Smooth muscle cell (in vitro differentiated cells): ENCODE measurements around the gene RBM4B. TPM values are rescaled to one million over a fixed set of nuclear protein-coding genes. Genes with fewer than 3 reads are reported as not detected.

Experiments used
- DNase-seq: peaks from one replicate; lab custom pipeline; 2025; ENCODE audit not compliant: unreplicated experiment; lab: John Stamatoyannopoulos, UW
- H2AFZ ChIP-seq: fragments of 200-600 bp; sonication (generic); 2 replicates; pipeline ENCODE4 v1.6.0; 2016; ENCODE audit warnings: antibody characterized with exemption, low read depth, mild to moderate bottlenecking
- H3F3A ChIP-seq: fragments of 200-600 bp; sonication (generic); 2 replicates; pipeline ENCODE4 v1.6.0; 2017; ENCODE audit warnings: antibody characterized with exemption, low read depth
- H3K27ac ChIP-seq: fragments of 200-600 bp; sonication (generic); 2 replicates; pipeline ENCODE4 v1.5.1; 2016; ENCODE audit warnings: low read depth, mild to moderate bottlenecking
- H3K27me3 ChIP-seq: fragments of 200-600 bp; sonication (generic); 2 replicates; pipeline ENCODE4 v1.6.1; 2016; ENCODE audit warnings: low read depth, mild to moderate bottlenecking
- H3K36me3 ChIP-seq: fragments of 200-600 bp; sonication (generic); 2 replicates; pipeline ENCODE4 v1.5.1; 2016; ENCODE audit warnings: low read depth
- H3K4me1 ChIP-seq: fragments of 200-600 bp; sonication (generic); 2 replicates; pipeline ENCODE4 v1.5.1; 2016; ENCODE audit warnings: low read depth
- H3K4me2 ChIP-seq: fragments of 200-600 bp; sonication (generic); 2 replicates; pipeline ENCODE4 v1.6.0; 2016; ENCODE audit warnings: mild to moderate bottlenecking
- H3K4me3 ChIP-seq: fragments of 200-600 bp; sonication (generic); 2 replicates; pipeline ENCODE4 v1.5.1; 2016; ENCODE audit warnings: mild to moderate bottlenecking
- H3K79me2 ChIP-seq: fragments of 200-600 bp; sonication (generic); 2 replicates; pipeline ENCODE4 v1.6.0; 2016; ENCODE audit warnings: low read depth, mild to moderate bottlenecking
- H3K9ac ChIP-seq: fragments of 200-600 bp; sonication (generic); 2 replicates; pipeline ENCODE4 v1.6.0; 2016; ENCODE audit warnings: low read depth
- H3K9me3 ChIP-seq: fragments of 200-600 bp; sonication (generic); replicated peaks from 2 replicates; pipeline ENCODE4 v1.5.1; 2016; ENCODE audit warnings: low read depth
- H4K20me1 ChIP-seq: fragments of 200-600 bp; sonication (generic); 2 replicates; pipeline ENCODE4 v1.6.0; 2016; ENCODE audit warnings: low read depth
- CTCF ChIP-seq: fragments of 200-600 bp; sonication (generic); IDR thresholded peaks from 2 replicates; pipeline ENCODE4 v1.5.1; 2017; ENCODE audit warnings: borderline replicate concordance, mild to moderate bottlenecking, antibody characterized with exemption; ENCODE audit not compliant: insufficient read depth, poor library complexity, severe bottlenecking
- WGBS: methylation state at CpG from one replicate; pipeline ENCODE4 v1.1.7; 2016; ENCODE audit warnings: low lambda C conversion rate; 5-methylcytosine and 5-hydroxymethylcytosine counted together
- polyA plus RNA-seq: library from polyadenylated mRNA; unstranded; fragments of >200 nt; fragmentation: Nextera tagmentation; extraction: Ambion mirVana; gene quantifications from 2 replicates; pipeline ENCODE4 v1.2.1, GENCODE V29; 2016
- small RNA-seq: library from RNA; depleted of rRNA; stranded (forward); fragments of <200 nt; gene quantifications from one replicate; pipeline ENCODE3, GENCODE V24; 2014
- total RNA-seq: library from RNA; depleted of rRNA; stranded (reverse); fragments of >200 nt; gene quantifications from 2 replicates; pipeline ENCODE4 v1.2.3, GENCODE V29; 2014

RBM4B gene
- total and polyA plus RNA-seq, 2 experiments from 2014 or later, result 17.0 to 17.8 TPM

- no peaks in the 10 kb centered on the region for H3K27me3 ChIP-seq
- H3F3A ChIP-seq, result peaks cover 31% of the 10 kb centered on the region
- H3K27ac ChIP-seq, result peak within 1 kb of the TSS; percentile 97
- peak within 1 kb of the TSS; percentile 54 for H2AFZ ChIP-seq
- peak within 1 kb of the TSS; percentile 81 for H3K4me3 ChIP-seq
- WGBS, result under 1% methylated on average over 89 of the region's 90 CpGs
- peak within 1 kb of the TSS; percentile 98 for H3K4me2 ChIP-seq
- H4K20me1 ChIP-seq, result peaks cover 48% of the 10 kb centered on the region
- peak within 1 kb of the TSS; percentile 96 for H3K9ac ChIP-seq
- TF ChIP-seq CTCF, result no peak
- H3K9me3 ChIP-seq, result no peaks in the 10 kb centered on the region
- H3K79me2 ChIP-seq, result peaks cover 49% of the 10 kb centered on the region
- peak; percentile 94 for DNase-seq
- H3K36me3 ChIP-seq, result no peaks in the 10 kb centered on the region
- H3K4me1 ChIP-seq, result peaks cover 35% of the 10 kb centered on the region
Measured at GRCh38 chr11:66616379-66617154, 61.1 kb downstream of the RBM4B start, which contains the start of gene RBM14. Gene RBM14, plus strand, starts transcription at chr11:66616630. Its CDS starts 91 bp downstream, at chr11:66616721.

Small RNA genes lying within 50 kb of the gene (small RNA-seq; reads per million reads assigned to genes)
- gene RN7SL12P (0.16 reads per million), gene RNU4-39P (not detected)

Other genes with a start within 250 kb of the RBM4B start
- gene MRPL11, start 239.0 kb downstream of the RBM4B start, total RNA-seq, result 36.1 and 38.7 TPM in 2 replicates
- gene MRPL11, start 239.0 kb downstream of the RBM4B start, polyA plus RNA-seq, result 54.5 and 68.4 TPM in 2 replicates
- 2.1 and 3.8 TPM in 2 replicates for gene PELI3, start 211.0 kb downstream of the RBM4B start, total RNA-seq
- 9.4 and 10.6 TPM in 2 replicates for gene PELI3, start 211.0 kb downstream of the RBM4B start, polyA plus RNA-seq
- 34.6 and 59.2 TPM in 2 replicates for gene DPP3, start 197.5 kb downstream of the RBM4B start, total RNA-seq
- gene DPP3, start 197.5 kb downstream of the RBM4B start, polyA plus RNA-seq, result 38.0 and 40.1 TPM in 2 replicates
- gene BBS1, start 167.3 kb downstream of the RBM4B start, total RNA-seq, result 25.9 and 30.1 TPM in 2 replicates
- gene BBS1, start 167.3 kb downstream of the RBM4B start, polyA plus RNA-seq, result 13.0 and 15.6 TPM in 2 replicates
- gene ZDHHC24, start 131.8 kb downstream of the RBM4B start, total RNA-seq, result 11.1 and 15.7 TPM in 2 replicates
- 13.9 and 14.4 TPM in 2 replicates for gene ZDHHC24, start 131.8 kb downstream of the RBM4B start, polyA plus RNA-seq
- gene ACTN3, start 131.0 kb downstream of the RBM4B start, total RNA-seq, result 0.49 TPM in 1 of 2 replicates, not detected in the other
- gene ACTN3, start 131.0 kb downstream of the RBM4B start, polyA plus RNA-seq, result 1.3 and 1.4 TPM in 2 replicates
- 0.27 and 0.45 TPM in 2 replicates for gene CTSF, start 109.3 kb downstream of the RBM4B start, total RNA-seq
- 0.62 TPM in 1 of 2 replicates, not detected in the other for gene CTSF, start 109.3 kb downstream of the RBM4B start, polyA plus RNA-seq
- gene CCDC87, start 84.8 kb downstream of the RBM4B start, total RNA-seq, result 2.5 TPM in 1 of 2 replicates, not detected in the other
- gene CCDC87, start 84.8 kb downstream of the RBM4B start, polyA plus RNA-seq, result 0.56 and 0.91 TPM in 2 replicates
- gene CCS, start 84.7 kb downstream of the RBM4B start, total RNA-seq, result 24.6 and 29.2 TPM in 2 replicates
- 104 and 113 TPM in 2 replicates for gene CCS, start 84.7 kb downstream of the RBM4B start, polyA plus RNA-seq
- 25.3 and 34.4 TPM in 2 replicates for gene RBM14, start 61.3 kb downstream of the RBM4B start, total RNA-seq
- gene RBM14, start 61.3 kb downstream of the RBM4B start, polyA plus RNA-seq, result 41.0 and 41.1 TPM in 2 replicates
- 110 and 125 TPM in 2 replicates for gene RBM4, start 39.2 kb downstream of the RBM4B start, total RNA-seq
- gene RBM4, start 39.2 kb downstream of the RBM4B start, polyA plus RNA-seq, result 121 and 150 TPM in 2 replicates
- gene SPTBN2, start 51.3 kb upstream of the RBM4B start, total RNA-seq, result 15.6 and 20.9 TPM in 2 replicates
- gene SPTBN2, start 51.3 kb upstream of the RBM4B start, polyA plus RNA-seq, result 15.7 and 18.3 TPM in 2 replicates
- 12.1 and 25.2 TPM in 2 replicates for gene RCE1, start 165.6 kb upstream of the RBM4B start, total RNA-seq
- 33.5 and 34.1 TPM in 2 replicates for gene RCE1, start 165.6 kb upstream of the RBM4B start, polyA plus RNA-seq
- gene LRFN4, start 179.2 kb upstream of the RBM4B start, total RNA-seq, result 14.7 and 15.2 TPM in 2 replicates
- gene LRFN4, start 179.2 kb upstream of the RBM4B start, polyA plus RNA-seq, result 37.6 and 43.0 TPM in 2 replicates